ENCODE measurements around the gene NCMAP. TPM values are rescaled to one million over a fixed set of nuclear protein-coding genes. Genes with fewer than 3 reads are reported as not detected.
A peak's percentile ranks its signal among the peaks of the same experiment; 100 is the strongest.

NCMAP gene, protein sequence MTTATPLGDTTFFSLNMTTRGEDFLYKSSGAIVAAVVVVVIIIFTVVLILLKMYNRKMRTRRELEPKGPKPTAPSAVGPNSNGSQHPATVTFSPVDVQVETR
- 0.01 TPM for polyA plus RNA-seq (2013, experiment 1 of 2)
- polyA plus RNA-seq (2013, experiment 2 of 2) = 0.03 TPM

GRCh38 chr1:24555591-24556413 is at the start of gene NCMAP:
TSS of gene NCMAP (plus strand) at chr1:24556087. CDS start at chr1:24595431, 39,344 bp downstream.
- Histone ChIP-seq H2BK12ac (ENCODE audit: low read length) (no peak within 1 kb of the TSS), H3K27ac (replicated peaks; ENCODE audit: low read length) (no peak within 1 kb of the TSS), H2AK5ac (ENCODE audit: low read depth, low read length) (peak within 1 kb of the TSS; percentile 85), H2BK120ac (ENCODE audit: low read depth, low read length) (no peak within 1 kb of the TSS), H3K79me1 (ENCODE audit: low read depth, low read length) (peaks cover 2% of the 10 kb centered on the region), H3K4me2 (ENCODE audit: insufficient read depth, low read length, poor library complexity, severe bottlenecking) (peak within 1 kb of the TSS; percentile 56), H2BK5ac (ENCODE audit: low read length) (no peak within 1 kb of the TSS), H3K4me1 (ENCODE audit: control insufficient read depth in 2 of 2, insufficient read depth in 1 of 2, low read depth in 1 of 2, low read length in 2 of 2) (peaks cover 3 to 12% of the 10 kb centered on the region in 2 donors), H4K8ac (ENCODE audit: low read depth, low read length) (no peak within 1 kb of the TSS), H3K36me3 (replicated peaks in 1 of 2; ENCODE audit: control insufficient read depth in 2 of 2, insufficient read depth in 2 of 2, low read length in 2 of 2) (no peaks in the 10 kb centered on the region), H3K27me3 (ENCODE audit: control insufficient read depth in 3 of 3, insufficient read depth in 3 of 3, low read depth in 1 of 3, low read length in 3 of 3) (peaks cover 11 to 50% (median 38%) of the 10 kb centered on the region in 3 experiments), H3K14ac (ENCODE audit: low read length) (no peak within 1 kb of the TSS), H3K4ac (ENCODE audit: low read length) (no peak within 1 kb of the TSS), H2BK15ac (ENCODE audit: low read length) (peak within 1 kb of the TSS; percentile 70), H3K9ac (ENCODE audit: low read depth, low read length, poor library complexity) (no peak within 1 kb of the TSS), H3K18ac (ENCODE audit: low read length) (peak within 1 kb of the TSS; percentile 88), H3K23ac (ENCODE audit: low read depth, low read length, poor library complexity) (peak within 1 kb of the TSS; percentile 21), H3K9me3 (replicated peaks in 1 of 2; ENCODE audit: control insufficient read depth in 2 of 2, insufficient read depth in 1 of 2, low read depth in 1 of 2, low read length in 2 of 2) (no peaks in the 10 kb centered on the region), H4K91ac (ENCODE audit: low read depth, low read length, poor library complexity) (no peak within 1 kb of the TSS), H3K4me3 (ENCODE audit: low read length in 2 of 2) (peak within 1 kb of the TSS in 1 of 2 donors; percentile 63), H2AFZ (ENCODE audit: low read length) (peak within 1 kb of the TSS; percentile 48)
- no peak for DNase-seq (ENCODE audit: low spot score)
- no CpG with 5 or more reads among the region's 61 CpGs for WGBS, 2 donors (ENCODE audit: extremely low coverage in 2 of 2, insufficient read length in 2 of 2, insufficient replicate concordance in 1 of 2)

- Histone ChIP-seq H3K79me1 (ENCODE audit: low read depth, low read length) (peaks cover 2% of the 10 kb centered on the region), H3K4me3 (ENCODE audit: low read length in 2 of 2) (no peak overlapping the region), H4K91ac (ENCODE audit: low read depth, low read length, poor library complexity) (no peak overlapping the region), H3K18ac (ENCODE audit: low read length) (no peak overlapping the region), H2BK120ac (ENCODE audit: low read depth, low read length) (no peak overlapping the region), H3K4ac (ENCODE audit: low read length) (no peak overlapping the region), H3K4me2 (ENCODE audit: insufficient read depth, low read length, poor library complexity, severe bottlenecking) (no peak overlapping the region), H3K9ac (ENCODE audit: low read depth, low read length, poor library complexity) (no peak overlapping the region), H3K9me3 (replicated peaks in 1 of 2; ENCODE audit: control insufficient read depth in 2 of 2, insufficient read depth in 1 of 2, low read depth in 1 of 2, low read length in 2 of 2) (peaks cover 0 to 2% of the 10 kb centered on the region in 2 donors), H4K8ac (ENCODE audit: low read depth, low read length) (no peak overlapping the region), H2AK5ac (ENCODE audit: low read depth, low read length) (no peak overlapping the region), H2AFZ (ENCODE audit: low read length) (no peak overlapping the region), H2BK15ac (ENCODE audit: low read length) (no peak overlapping the region), H2BK5ac (ENCODE audit: low read length) (no peak overlapping the region), H3K36me3 (replicated peaks in 1 of 2; ENCODE audit: control insufficient read depth in 2 of 2, insufficient read depth in 2 of 2, low read length in 2 of 2) (no peaks in the 10 kb centered on the region), H3K14ac (ENCODE audit: low read length) (no peak overlapping the region), H3K4me1 (ENCODE audit: control insufficient read depth in 2 of 2, insufficient read depth in 1 of 2, low read depth in 1 of 2, low read length in 2 of 2) (peaks cover 0 to 8% of the 10 kb centered on the region in 2 donors), H2BK12ac (ENCODE audit: low read length) (no peak overlapping the region), H3K27me3 (ENCODE audit: control insufficient read depth in 3 of 3, insufficient read depth in 3 of 3, low read depth in 1 of 3, low read length in 3 of 3) (peaks cover 5 to 51% (median 11%) of the 10 kb centered on the region in 3 experiments), H3K23ac (ENCODE audit: low read depth, low read length, poor library complexity) (no peak overlapping the region), H3K27ac (replicated peaks; ENCODE audit: low read length) (no peak overlapping the region)
- whole genome bisulfite sequencing, 2 donors (ENCODE audit: extremely low coverage in 2 of 2, insufficient read length in 2 of 2, insufficient replicate concordance in 1 of 2) = no CpG with 5 or more reads among the region's 5 CpGs
- DNase-seq (ENCODE audit: low spot score) = no peak
These were observed 49.1 kb upstream of the NCMAP start for GRCh38 chr1:24506691-24507381.

DNA sequence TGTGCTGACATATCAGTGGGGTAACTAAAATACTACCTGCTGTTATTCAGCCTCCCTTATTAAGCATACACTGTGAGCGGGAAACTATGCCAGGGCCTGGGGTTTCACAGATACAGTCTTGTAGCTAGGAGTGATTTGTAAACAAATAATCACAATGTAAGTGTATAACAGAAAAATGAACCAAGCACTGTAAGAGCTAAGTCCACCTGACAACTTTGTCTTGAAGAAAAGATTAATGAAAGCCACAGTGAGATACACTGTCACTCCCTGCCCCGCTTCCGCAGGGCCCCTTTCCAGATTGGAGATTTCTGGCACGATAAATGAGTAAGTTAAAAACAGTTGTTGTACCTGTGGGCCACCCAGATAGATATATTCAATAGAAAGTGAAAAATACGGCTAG is 48.5 kb upstream of the NCMAP start:
- H3K23ac ChIP-seq (ENCODE audit: low read depth, low read length, poor library complexity) = no peak overlapping the region
- no peaks in the 10 kb centered on the region for H3K36me3 ChIP-seq (replicated peaks in 1 of 2; ENCODE audit: control insufficient read depth in 2 of 2, insufficient read depth in 2 of 2, low read length in 2 of 2)
- no peak overlapping the region for H4K91ac ChIP-seq (ENCODE audit: low read depth, low read length, poor library complexity)
- no peak overlapping the region for H3K4me2 ChIP-seq (ENCODE audit: insufficient read depth, low read length, poor library complexity, severe bottlenecking)
- peaks cover 0 to 6% of the 10 kb centered on the region in 2 donors for H3K4me1 ChIP-seq (ENCODE audit: control insufficient read depth in 2 of 2, insufficient read depth in 1 of 2, low read depth in 1 of 2, low read length in 2 of 2)
- no peak overlapping the region for H3K4me3 ChIP-seq (ENCODE audit: low read length in 2 of 2)
- H2BK120ac ChIP-seq (ENCODE audit: low read depth, low read length) = no peak overlapping the region
- H2BK5ac ChIP-seq (ENCODE audit: low read length) = no peak overlapping the region
- H4K8ac ChIP-seq (ENCODE audit: low read depth, low read length) = no peak overlapping the region
- H2BK15ac ChIP-seq (ENCODE audit: low read length) = no peak overlapping the region
- no peak overlapping the region for H3K4ac ChIP-seq (ENCODE audit: low read length)
- no peak for DNase-seq (ENCODE audit: low spot score)
- no peak overlapping the region for H3K9ac ChIP-seq (ENCODE audit: low read depth, low read length, poor library complexity)
- no CpG with 5 or more reads among the region's 5 CpGs for WGBS, 2 donors (ENCODE audit: extremely low coverage in 2 of 2, insufficient read length in 2 of 2, insufficient replicate concordance in 1 of 2)
- no peak overlapping the region for H3K14ac ChIP-seq (ENCODE audit: low read length)
- peaks cover 5 to 45% (median 5%) of the 10 kb centered on the region in 3 experiments for H3K27me3 ChIP-seq (ENCODE audit: control insufficient read depth in 3 of 3, insufficient read depth in 3 of 3, low read depth in 1 of 3, low read length in 3 of 3)
- no peak overlapping the region for H2AFZ ChIP-seq (ENCODE audit: low read length)
- H3K27ac ChIP-seq (replicated peaks; ENCODE audit: low read length) = no peak overlapping the region
- H3K79me1 ChIP-seq (ENCODE audit: low read depth, low read length) = peaks cover 2% of the 10 kb centered on the region
- H2BK12ac ChIP-seq (ENCODE audit: low read length) = no peak overlapping the region
- H3K9me3 ChIP-seq (replicated peaks in 1 of 2; ENCODE audit: control insufficient read depth in 2 of 2, insufficient read depth in 1 of 2, low read depth in 1 of 2, low read length in 2 of 2) = peaks cover 0 to 2% of the 10 kb centered on the region in 2 donors
- no peak overlapping the region for H3K18ac ChIP-seq (ENCODE audit: low read length)
- H2AK5ac ChIP-seq (ENCODE audit: low read depth, low read length) = no peak overlapping the region

DNA sequence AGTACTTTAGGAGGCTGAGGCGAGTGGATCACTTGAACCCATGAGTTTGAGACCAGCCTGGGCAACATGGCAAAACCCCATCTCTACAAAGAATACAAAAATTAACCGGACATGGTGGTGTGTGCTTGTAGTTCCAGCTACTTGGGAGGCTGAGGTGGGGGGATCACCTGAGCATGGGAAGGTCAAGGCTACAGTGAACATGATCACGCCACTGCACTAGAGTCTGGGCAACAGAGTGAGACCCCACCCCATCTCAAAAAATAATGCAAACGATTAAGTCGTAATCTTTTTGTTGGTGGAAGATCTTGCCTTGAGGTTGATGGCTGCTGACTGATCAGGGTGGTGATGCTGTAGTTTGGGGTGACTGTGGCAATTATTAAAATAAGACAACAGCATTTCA is 47.0 kb upstream of the NCMAP start:
- no peak overlapping the region for H3K14ac ChIP-seq (ENCODE audit: low read length)
- H3K4me1 ChIP-seq (ENCODE audit: control insufficient read depth in 2 of 2, insufficient read depth in 1 of 2, low read depth in 1 of 2, low read length in 2 of 2) = peaks cover 0 to 4% of the 10 kb centered on the region in 2 donors
- H4K91ac ChIP-seq (ENCODE audit: low read depth, low read length, poor library complexity) = no peak overlapping the region
- H2BK5ac ChIP-seq (ENCODE audit: low read length) = no peak overlapping the region
- no peaks in the 10 kb centered on the region for H3K79me1 ChIP-seq (ENCODE audit: low read depth, low read length)
- no peak overlapping the region for H3K23ac ChIP-seq (ENCODE audit: low read depth, low read length, poor library complexity)
- H3K27me3 ChIP-seq (ENCODE audit: control insufficient read depth in 3 of 3, insufficient read depth in 3 of 3, low read depth in 1 of 3, low read length in 3 of 3) = peaks cover 0 to 35% (median 2%) of the 10 kb centered on the region in 3 experiments
- no peaks in the 10 kb centered on the region for H3K36me3 ChIP-seq (replicated peaks in 1 of 2; ENCODE audit: control insufficient read depth in 2 of 2, insufficient read depth in 2 of 2, low read length in 2 of 2)
- no peak overlapping the region for H2AK5ac ChIP-seq (ENCODE audit: low read depth, low read length)
- H3K4me3 ChIP-seq (ENCODE audit: low read length in 2 of 2) = no peak overlapping the region
- no peak overlapping the region for H2BK12ac ChIP-seq (ENCODE audit: low read length)
- H3K9me3 ChIP-seq (replicated peaks in 1 of 2; ENCODE audit: control insufficient read depth in 2 of 2, insufficient read depth in 1 of 2, low read depth in 1 of 2, low read length in 2 of 2) = peaks cover 0 to 2% of the 10 kb centered on the region in 2 donors
- no peak overlapping the region for H3K18ac ChIP-seq (ENCODE audit: low read length)
- no peak overlapping the region for H3K27ac ChIP-seq (replicated peaks; ENCODE audit: low read length)
- no peak overlapping the region for H2AFZ ChIP-seq (ENCODE audit: low read length)
- no peak overlapping the region for H2BK15ac ChIP-seq (ENCODE audit: low read length)
- no peak overlapping the region for H3K4me2 ChIP-seq (ENCODE audit: insufficient read depth, low read length, poor library complexity, severe bottlenecking)
- H2BK120ac ChIP-seq (ENCODE audit: low read depth, low read length) = no peak overlapping the region
- no peak for DNase-seq (ENCODE audit: low spot score)
- no peak overlapping the region for H3K9ac ChIP-seq (ENCODE audit: low read depth, low read length, poor library complexity)
- no peak overlapping the region for H4K8ac ChIP-seq (ENCODE audit: low read depth, low read length)
- no peak overlapping the region for H3K4ac ChIP-seq (ENCODE audit: low read length)
- WGBS, 2 donors (ENCODE audit: extremely low coverage in 2 of 2, insufficient read length in 2 of 2, insufficient replicate concordance in 1 of 2) = no CpG with 5 or more reads among the region's 5 CpGs

Measured in neuronal stem cell (in vitro differentiated cells).